Urinary bladder (tissue), 4 donors: ENCODE results near the gene FER. TPM values are rescaled to one million over a fixed set of nuclear protein-coding genes. Genes with fewer than 3 reads are reported as not detected.
"Not testable (repeated sequence)": the region's sequence is repeated elsewhere in the genome, so short reads cannot be mapped to it uniquely, and the experiment has no call there.

Experiments
- DNase-seq: peaks from one replicate; pipeline ENCODE4 v3.0.0-alpha.2; 2015; ENCODE audit errors: extremely low spot score
- H3K27ac ChIP-seq: one replicate; pipeline ENCODE4 v1.5.1; 2013; ENCODE audit warnings: low read depth, mild to moderate bottlenecking, moderate library complexity
- H3K36me3 ChIP-seq: one replicate; pipeline ENCODE4 v1.6.1; 2013; ENCODE audit warnings: mild to moderate bottlenecking, moderate library complexity; ENCODE audit not compliant: insufficient read depth
- H3K4me1 ChIP-seq: one replicate; pipeline ENCODE4 v1.6.1; 2013; ENCODE audit warnings: mild to moderate bottlenecking, moderate library complexity; ENCODE audit not compliant: insufficient read depth
- H3K4me3 ChIP-seq: one replicate; pipeline ENCODE4 v1.5.1; 2013; ENCODE audit warnings: low read depth, low read length
- WGBS: extraction: QIAGEN DNeasy Blood & Tissue Kit; methylation state at CpG from one replicate; pipeline ENCODE4 v1.1.7; 2013; 5-methylcytosine and 5-hydroxymethylcytosine counted together
- polyA plus RNA-seq: library from polyadenylated mRNA; stranded (reverse); fragments of 200-250 nt; gene quantifications from one replicate; pipeline ENCODE4 v1.2.3, GENCODE V29; 2013
- total RNA-seq: library from RNA; depleted of rRNA; stranded (reverse); fragments of >200 nt; gene quantifications from one replicate; pipeline ENCODE4 v1.2.3, GENCODE V29; 2014
- donor health status: healthy with polysubstance abuse.
- donor health status: healthy.

The FER gene
- total RNA-seq (84.6 TPM), polyA plus RNA-seq (6.3 TPM)

DNA sequence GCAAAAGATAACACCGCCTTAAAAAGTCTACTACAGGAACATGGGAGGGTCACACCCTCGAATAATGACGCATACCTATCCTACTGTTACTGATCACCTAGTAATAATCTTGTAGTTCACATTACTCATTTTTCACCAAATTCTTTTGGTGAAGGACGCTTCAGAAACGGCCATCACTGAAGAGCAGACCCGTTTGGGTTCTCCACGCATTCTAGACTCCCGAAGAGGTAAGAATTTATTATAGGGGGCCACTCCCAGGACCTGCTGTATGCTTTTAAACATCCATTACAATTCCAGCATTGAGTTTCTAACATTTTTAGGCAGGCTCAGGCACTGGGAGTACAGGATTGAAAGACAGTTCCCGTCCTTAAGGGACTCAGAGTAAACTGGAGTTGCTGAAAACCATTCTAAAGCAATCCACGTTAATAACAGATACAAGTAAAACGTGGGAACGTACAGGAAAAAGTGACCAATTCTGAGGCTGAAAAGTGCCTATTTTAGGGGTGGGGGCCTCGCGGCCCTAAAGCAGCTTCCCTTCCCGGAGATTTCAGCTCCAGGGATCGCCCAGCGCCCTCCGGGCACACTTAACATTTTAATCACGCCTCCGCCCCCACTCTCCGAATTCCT lies at the start of gene FER:
Gene FER, plus strand, starts transcription at position 124 of the 627 bp plus-strand sequence. CDS start 50,286 bp downstream, outside the sequence.
- Histone ChIP-seq H3K36me3 (no peaks in the 10 kb centered on the region), H3K4me3 (peak within 1 kb of the TSS; percentile 76), H3K4me1 (no peaks in the 10 kb centered on the region), H3K27ac (peak within 1 kb of the TSS; percentile 95)
- under 1% methylated on average over 21 of the region's 21 CpGs for WGBS
- peak; percentile 50 for DNase-seq

DNA sequence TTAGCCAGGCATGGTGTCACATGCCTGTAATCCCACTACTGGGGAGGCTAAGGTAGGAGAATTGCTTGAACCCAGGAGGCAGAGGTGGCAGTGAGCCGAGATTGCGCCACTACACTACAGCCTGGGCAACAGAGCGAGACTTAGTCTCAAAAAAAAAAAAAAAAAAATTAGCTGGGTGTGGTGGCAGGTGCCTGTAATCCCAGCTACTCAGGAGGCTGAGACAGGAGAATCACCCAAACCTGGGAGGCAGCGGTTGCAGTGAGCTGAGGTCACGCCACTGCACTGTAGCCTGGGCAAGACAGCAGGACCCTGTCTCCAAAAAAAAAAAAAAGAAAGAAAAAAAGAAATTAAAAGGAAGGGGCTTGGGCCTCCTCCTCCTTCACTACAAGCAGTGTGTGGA lies 47.3 kb upstream of the FER start:
- DNase-seq, H3K4me3 ChIP-seq, H3K4me1 ChIP-seq, H3K27ac ChIP-seq, H3K36me3 ChIP-seq: not testable (repeated sequence)
- 97% methylated on average over 5 of the region's 5 CpGs for WGBS

DNA sequence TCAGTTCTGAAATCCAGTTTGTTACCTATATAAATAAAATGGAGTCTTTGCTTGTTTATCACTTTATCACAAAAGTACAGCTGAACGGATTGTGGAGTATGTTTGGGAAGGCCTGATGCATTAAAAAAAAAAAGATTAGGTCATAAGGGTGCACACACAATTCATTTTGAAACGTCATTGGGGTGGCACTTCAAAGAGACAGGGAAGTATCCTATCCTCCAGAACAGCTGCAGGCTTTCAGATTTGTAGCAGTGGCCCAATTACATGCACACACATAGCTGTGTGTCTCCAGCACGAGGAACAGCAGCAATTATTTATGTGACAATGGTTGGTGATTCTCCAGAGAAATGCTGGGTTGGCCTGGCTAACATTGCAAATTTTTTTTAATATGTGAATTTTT lies 46.8 kb upstream of the FER start:
- Histone ChIP-seq H3K4me1 (no peaks in the 10 kb centered on the region), H3K36me3 (no peaks in the 10 kb centered on the region), H3K4me3 (no peak overlapping the region), H3K27ac (no peak overlapping the region)
- 23% methylated on average over 3 of the region's 3 CpGs for WGBS
- no peak for DNase-seq

DNA sequence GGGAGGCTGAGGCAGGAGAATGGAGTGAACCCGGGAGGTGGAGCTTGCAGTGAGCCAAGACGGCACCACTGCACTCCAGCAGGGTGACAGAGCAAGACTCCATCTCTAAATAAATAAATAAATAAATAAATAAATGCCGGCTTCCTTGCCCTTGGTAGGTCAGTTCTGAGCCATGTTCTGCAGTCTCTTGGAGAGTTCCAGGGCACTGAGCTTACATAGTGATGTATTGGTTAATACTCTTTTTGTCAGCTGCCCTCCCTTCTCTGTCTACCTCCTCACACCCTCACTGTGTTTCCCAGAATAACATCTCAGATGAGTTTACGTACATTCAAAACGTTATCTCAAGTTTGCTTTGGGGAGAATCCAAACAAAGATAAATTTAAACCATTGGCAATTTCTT lies 45.2 kb upstream of the FER start:
- WGBS = 74% methylated on average over 5 of the region's 5 CpGs
- no peak for DNase-seq
- no peaks in the 10 kb centered on the region for H3K4me1 ChIP-seq
- no peaks in the 10 kb centered on the region for H3K36me3 ChIP-seq
- no peak overlapping the region for H3K4me3 ChIP-seq
- no peak overlapping the region for H3K27ac ChIP-seq

DNA sequence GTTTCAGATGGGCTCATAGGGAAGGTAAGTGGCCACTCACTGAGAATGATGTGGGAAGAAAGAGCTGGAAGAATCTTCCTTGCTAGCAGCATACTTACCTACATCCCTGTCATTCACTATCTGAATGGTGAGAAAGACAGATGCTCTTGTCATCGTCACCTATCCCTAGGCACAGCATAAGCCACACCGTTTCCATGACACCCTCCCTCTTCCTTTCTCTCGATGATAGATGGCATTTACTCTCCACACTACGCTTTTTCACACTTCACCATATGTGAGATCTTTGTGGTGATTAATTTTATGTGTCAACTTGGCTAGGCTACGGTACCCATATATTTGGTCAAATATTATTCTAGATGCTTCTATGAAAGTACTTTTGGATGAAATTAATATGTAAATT lies 44.4 kb upstream of the FER start:
- 79% methylated on average over 5 of the region's 5 CpGs for WGBS
- Histone ChIP-seq H3K36me3 (no peaks in the 10 kb centered on the region), H3K4me3 (no peak overlapping the region), H3K27ac (no peak overlapping the region), H3K4me1 (no peaks in the 10 kb centered on the region)
- no peak for DNase-seq

DNA sequence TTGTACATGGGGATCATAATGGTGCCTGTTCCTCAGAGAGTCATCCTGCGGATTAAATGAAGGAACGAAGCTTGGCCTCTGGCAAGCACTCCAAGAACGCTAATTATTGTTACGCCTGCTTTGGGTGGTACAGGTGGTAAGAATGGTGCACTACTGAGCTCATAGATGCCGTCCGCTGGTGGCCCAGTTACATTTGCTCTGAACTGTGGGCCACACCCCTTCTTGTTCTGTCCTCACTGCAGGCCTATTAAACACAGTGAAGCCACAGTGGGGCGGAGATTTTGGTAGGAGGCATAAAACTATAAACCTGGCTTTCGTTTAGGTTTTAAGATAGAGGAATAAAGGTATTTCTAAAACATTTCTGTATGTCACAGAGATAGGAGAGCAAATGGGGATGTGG lies 40.6 kb upstream of the FER start:
- Histone ChIP-seq H3K4me1 (no peaks in the 10 kb centered on the region), H3K4me3 (no peak overlapping the region), H3K36me3 (no peaks in the 10 kb centered on the region), H3K27ac (no peak overlapping the region)
- WGBS = 91% methylated on average over 8 of the region's 8 CpGs
- no peak for DNase-seq

DNA sequence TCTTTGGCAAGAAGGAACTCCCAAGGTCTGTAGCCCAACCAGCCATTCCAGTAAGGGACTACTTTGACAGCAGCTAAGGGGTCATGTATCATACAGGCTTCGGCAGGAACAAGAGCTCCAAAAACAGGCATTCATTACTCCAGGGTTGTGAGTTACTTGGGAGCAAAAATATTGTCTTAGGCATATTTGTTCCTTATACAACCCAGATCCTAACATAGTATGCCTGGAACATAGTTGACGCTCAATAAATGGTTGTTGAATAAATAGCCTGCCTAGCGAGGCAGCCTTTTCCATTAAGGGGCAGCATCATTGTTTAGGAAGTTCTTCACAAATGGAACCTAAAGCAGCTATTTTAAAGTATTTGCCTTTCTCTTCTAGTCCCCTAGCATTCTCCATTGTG lies 35.8 kb upstream of the FER start:
- Histone ChIP-seq H3K36me3 (no peaks in the 10 kb centered on the region), H3K4me1 (no peaks in the 10 kb centered on the region), H3K4me3 (no peak overlapping the region), H3K27ac (no peak overlapping the region)
- 80% methylated on average over 3 of the region's 3 CpGs for WGBS
- no peak for DNase-seq

DNA sequence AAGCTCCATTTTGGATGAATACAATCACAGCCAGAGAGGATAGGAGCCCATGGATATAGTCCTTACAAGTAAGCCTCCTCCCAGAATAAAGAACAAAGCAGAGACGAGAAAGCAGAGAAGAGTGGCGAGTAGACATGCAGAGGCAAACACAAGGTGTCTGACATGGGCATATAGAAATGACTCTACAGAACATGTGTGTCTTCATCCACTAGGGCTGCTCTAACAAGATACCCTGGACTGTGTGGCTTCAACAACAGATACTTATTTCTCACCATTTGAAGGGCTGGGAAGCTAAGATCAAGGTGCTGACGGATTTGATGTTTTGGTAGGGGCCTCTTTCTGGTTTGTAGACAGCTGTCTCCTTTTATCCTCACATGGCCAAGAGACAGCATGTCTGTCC lies 32.3 kb upstream of the FER start:
- H3K36me3 ChIP-seq = no peaks in the 10 kb centered on the region
- WGBS = 73% methylated on average over 3 of the region's 3 CpGs
- no peak overlapping the region for H3K27ac ChIP-seq
- H3K4me3 ChIP-seq = no peak overlapping the region
- no peaks in the 10 kb centered on the region for H3K4me1 ChIP-seq
- DNase-seq = no peak

DNA sequence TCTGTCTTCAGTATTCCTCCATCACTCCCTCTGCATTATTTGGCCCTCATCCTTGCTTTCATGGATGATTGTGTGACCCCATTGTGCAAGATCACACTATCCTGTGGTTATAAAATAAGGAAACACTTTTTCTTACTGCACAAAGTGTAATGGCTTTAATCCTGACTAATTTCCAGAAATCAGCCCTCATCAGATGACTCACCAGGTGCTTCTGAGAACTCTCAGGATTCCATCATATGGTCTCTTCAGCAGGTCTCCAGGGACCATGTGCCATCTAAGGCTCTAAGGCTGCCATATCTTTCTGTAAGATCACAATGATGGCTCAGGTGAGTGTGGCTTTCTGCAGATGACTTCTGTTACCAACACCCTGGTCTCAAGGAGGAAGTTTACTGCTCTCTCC lies 27.3 kb upstream of the FER start:
- Histone ChIP-seq H3K27ac (no peak overlapping the region), H3K4me3 (no peak overlapping the region), H3K36me3 (no peaks in the 10 kb centered on the region), H3K4me1 (no peaks in the 10 kb centered on the region)
- no peak for DNase-seq

DNA sequence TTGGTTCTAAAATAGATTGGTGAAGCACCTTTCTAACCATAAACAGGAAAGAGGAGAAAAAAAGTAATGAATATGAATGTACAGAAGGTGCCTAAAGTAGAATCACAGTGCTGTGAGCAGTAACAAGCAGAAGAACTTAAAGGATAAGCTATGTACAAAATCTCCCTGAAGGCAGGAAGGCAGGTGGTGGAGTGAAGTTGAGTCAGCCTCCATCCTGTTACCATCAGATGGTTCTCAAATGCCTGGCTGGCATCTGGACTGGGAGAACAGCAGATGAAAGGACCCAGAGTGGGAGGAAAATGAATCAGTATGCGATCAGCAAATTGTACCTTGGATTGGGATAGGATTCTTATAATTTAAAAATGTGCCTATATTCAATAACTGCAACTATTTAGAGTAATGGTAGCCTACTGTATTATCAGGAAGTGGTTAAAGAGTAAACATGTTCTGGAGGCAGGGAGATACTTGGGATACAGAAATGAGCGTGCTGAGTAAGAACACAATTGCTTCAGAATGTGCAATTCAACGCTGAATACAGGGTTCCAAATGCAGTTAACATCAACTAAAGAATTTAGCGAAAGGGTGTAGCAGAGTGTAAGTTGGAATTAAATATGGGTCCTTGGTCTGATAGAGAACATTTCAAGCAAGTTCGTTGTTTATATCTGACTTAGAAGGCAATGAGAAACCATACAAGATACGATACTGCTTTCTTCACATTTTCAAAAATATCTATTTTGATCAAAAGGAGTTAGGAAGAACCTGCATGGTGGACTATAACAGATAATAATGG lies 21.1 kb upstream of the FER start:
- H3K27ac ChIP-seq = no peak overlapping the region
- peak overlapping the region; percentile 61 for H3K4me3 ChIP-seq
- DNase-seq = no peak
- H3K4me1 ChIP-seq = no peaks in the 10 kb centered on the region
- 76% methylated on average over 6 of the region's 6 CpGs for WGBS
- H3K36me3 ChIP-seq = no peaks in the 10 kb centered on the region

DNA sequence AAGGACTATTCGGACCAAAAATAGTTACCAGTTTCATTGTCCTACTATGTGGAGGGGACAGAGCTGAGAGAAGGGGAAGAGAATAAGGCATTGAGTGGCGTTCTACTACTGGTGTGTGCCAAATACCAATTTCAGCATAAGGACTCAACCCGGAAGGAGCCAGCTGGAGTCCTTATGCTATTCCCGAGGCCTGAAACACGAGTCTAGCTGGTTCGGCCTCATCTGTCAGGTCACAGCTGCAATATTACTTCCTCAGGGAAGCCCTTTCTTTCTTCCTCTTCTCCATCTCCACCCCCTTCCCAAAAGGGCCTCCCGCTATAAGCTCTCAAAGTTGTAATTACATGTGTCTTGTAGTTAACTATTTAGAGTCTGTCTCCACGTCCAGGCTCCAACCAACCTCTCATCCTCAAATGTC lies 20.5 kb upstream of the FER start:
- DNase-seq = peak; percentile 28
- 21% methylated on average over 8 of the region's 8 CpGs for WGBS

DNA sequence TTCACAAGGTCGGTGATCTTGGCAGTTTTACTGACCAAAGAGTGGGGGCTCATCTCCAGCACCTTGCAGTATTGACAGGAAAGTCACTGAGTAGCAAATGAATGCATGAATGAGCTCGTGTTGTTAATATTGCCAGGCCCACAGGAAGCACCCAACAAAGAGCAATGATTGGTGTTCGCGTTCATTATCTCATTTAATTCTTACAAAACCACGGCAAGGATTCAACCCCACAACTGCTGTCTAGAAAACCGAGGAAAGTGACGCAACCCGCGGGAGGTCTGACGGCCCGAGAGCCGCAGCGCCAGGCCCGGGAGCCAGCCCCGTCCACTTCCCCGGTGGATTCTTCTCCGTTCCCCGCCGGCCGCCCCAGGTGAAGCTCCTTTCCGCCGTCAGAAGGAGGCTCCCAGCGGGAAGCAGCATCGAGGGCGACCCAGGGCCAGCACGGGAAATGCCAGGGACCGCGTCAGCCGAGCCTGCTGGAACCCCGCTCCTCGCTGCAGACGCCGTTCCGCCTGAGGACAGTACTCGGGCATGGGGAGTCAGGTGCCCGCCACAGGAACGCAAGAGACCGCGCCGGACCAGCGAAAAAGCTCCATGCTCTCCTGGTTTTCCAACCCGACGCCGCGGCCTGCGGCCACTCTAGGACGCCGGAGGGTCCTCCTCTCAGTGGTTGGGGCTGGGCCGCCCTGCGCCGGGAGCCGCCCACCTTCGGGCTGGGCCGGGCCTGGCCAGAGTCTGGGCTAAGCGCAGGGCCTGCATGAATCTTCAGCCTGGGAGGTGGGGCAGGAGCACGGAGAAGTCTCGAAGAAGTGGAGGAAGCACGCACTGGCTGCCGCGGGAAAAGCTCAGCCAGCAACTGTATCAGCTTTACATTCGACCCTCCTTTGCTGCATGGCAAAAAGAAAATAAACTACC lies 19.8 kb upstream of the FER start:
- Histone ChIP-seq H3K4me3 (peak overlapping the region; percentile 61), H3K27ac (peak overlapping the region; percentile 76), H3K36me3 (no peaks in the 10 kb centered on the region), H3K4me1 (no peaks in the 10 kb centered on the region)
- WGBS = under 1% methylated on average over 61 of the region's 61 CpGs
- peak; percentile 79 for DNase-seq

More for the DNA sequence above, 20.5 kb upstream of the FER start:
- Histone ChIP-seq H3K27ac (peak overlapping the region; percentile 76), H3K4me3 (peak overlapping the region; percentile 61), H3K4me1 (no peaks in the 10 kb centered on the region), H3K36me3 (no peaks in the 10 kb centered on the region)

DNA sequence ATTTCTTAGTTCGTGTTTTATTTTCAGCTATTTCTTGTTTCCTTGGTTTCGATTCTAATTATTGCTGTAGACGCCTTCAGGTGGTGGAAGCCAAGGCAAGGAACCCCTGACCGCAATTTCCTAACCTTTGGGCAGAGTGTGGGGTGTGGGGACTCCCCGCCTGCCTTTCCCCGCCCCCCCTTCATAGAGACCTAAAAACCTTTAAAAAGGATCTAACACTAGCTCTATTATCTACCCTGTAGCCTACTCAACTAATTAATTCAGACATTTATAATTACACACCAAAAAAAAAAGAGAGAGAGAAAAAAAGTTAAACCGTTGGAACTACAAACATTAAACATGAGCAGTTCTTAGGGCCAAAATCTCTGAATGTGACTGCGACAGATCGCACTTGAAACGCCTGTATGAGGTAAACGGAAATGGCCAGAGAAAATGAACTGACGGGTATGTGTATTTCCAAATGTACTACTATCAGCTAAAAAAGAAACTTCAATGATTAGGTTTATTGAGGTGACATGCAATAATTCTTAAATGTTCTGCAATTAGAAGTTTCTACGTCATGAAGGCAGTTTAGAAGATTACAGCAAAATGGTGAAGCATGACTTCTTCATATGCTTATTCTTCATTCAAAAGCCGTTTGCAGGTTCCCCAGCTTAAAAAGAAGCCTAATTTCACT lies 19.0 kb upstream of the FER start:
- Histone ChIP-seq H3K4me3 (peak overlapping the region; percentile 61), H3K36me3 (no peaks in the 10 kb centered on the region), H3K4me1 (no peaks in the 10 kb centered on the region), H3K27ac (peak overlapping the region; percentile 76)
- DNase-seq = no peak
- WGBS = 42% methylated on average over 14 of the region's 14 CpGs
